MCF 10A (cell line): ENCODE results near the gene SIVA1. TPM values are rescaled to one million over a fixed set of nuclear protein-coding genes. Genes with fewer than 3 reads are reported as not detected.

Experiments used
- BruUV-seq: library from RNA; stranded (reverse); fragments of 400-500 nt; replicated peaks from 2 replicates; lab custom pipeline; 2021; lab: Mats Ljungman, UMichigan
- CTCF ChIA-PET: fragments of 300-600 bp; sonication (Branson Sonifier 250); formaldehyde crosslinking; extraction: SDS; loops from one replicate; lab custom pipeline; 2021; ENCODE audit warnings: antibody characterized with exemption, inconsistent platforms; lab: Yijun Ruan, JAX
- POLR2A ChIA-PET: fragments of 300-600, 350-650 bp; sonication (Branson Sonifier 250); formaldehyde crosslinking; extraction: SDS; loops from one replicate; lab custom pipeline; 2020; ENCODE audit warnings: antibody characterized with exemption, inconsistent platforms; lab: Yijun Ruan, JAX
- DNase-seq: peaks from one replicate; pipeline ENCODE4 v3.0.0-alpha.2; 2018; ENCODE audit not compliant: unreplicated experiment
- H3K27ac Mint-ChIP-seq: one replicate; pipeline ENCODE4 v1.8.0; 2022; ENCODE audit warnings: mild to moderate bottlenecking, low read depth, mixed read lengths; ENCODE audit not compliant: unreplicated experiment
- H3K27me3 Mint-ChIP-seq: one replicate; pipeline ENCODE4 v1.8.0; 2022; ENCODE audit warnings: mixed read lengths; ENCODE audit not compliant: insufficient read depth, unreplicated experiment
- H3K36me3 Mint-ChIP-seq: one replicate; pipeline ENCODE4 v1.8.0; 2022; ENCODE audit warnings: mild to moderate bottlenecking, moderate library complexity, mixed read lengths; ENCODE audit not compliant: insufficient read depth, unreplicated experiment
- H3K4me1 Mint-ChIP-seq: one replicate; pipeline ENCODE4 v1.8.0; 2022; ENCODE audit warnings: mixed read lengths; ENCODE audit not compliant: insufficient read depth, unreplicated experiment
- H3K4me3 Mint-ChIP-seq: one replicate; pipeline ENCODE4 v1.8.0; 2022; ENCODE audit warnings: mild to moderate bottlenecking, moderate library complexity, mixed read lengths; ENCODE audit not compliant: unreplicated experiment
- H3K9me3 Mint-ChIP-seq: one replicate; pipeline ENCODE4 v1.8.0; 2022; ENCODE audit warnings: mixed read lengths; ENCODE audit not compliant: unreplicated experiment
- intact Hi-C: fragments of 100-400 bp; cut with micrococcal nuclease; formaldehyde crosslinking; loops from 2 replicates; pipeline ENCODE4 v1.14.1; 2022
- total RNA-seq: library from RNA; stranded (reverse); gene quantifications from 2 replicates; pipeline ENCODE4 v1.2.3, GENCODE V29; 2022
- TF ChIP-seq, protein P1 (sequence below): fragments of 200-600 bp; IDR thresholded peaks from one replicate; pipeline ENCODE4 v1.8.0; 2022; ENCODE audit warnings: antibody characterized with exemption, mild to moderate bottlenecking; ENCODE audit not compliant: unreplicated experiment

SIVA1 gene
- total RNA-seq, 1 experiment from 2014 or later = 63.3 TPM

DNA sequence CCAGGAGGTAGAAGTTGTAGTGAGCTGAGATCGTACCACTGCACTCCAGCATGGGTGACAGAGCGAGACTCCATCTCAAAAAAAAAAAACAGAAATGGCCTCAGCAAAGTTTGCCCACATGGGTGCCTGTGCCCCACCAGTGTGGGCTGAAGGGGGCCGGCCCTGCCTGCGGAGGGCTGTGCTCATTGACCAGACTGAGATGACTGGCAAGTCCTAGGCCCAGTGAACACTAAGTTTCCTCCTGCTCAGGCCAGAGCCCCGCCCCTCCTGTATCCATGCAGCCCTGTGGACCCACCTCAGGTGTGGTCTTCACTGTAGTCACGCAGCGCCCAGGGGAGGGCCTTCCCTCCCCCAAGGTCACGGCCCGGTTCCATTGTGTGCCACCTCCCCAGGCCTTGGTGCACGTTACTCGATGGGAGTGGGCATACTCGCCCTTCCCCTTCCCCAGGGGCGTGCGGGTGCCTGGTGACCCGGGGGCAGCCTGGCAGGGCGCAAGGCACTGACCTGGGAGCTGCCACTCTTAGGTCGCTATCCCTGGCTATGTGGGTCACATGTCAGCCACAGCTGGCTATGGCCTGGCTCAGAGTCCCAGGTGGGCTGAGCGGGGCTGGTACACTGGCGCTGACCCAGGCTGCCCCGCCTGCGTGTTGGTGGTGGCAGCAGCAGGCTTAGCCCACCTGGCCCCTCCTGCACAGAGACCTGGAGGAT lies 47.5 kb upstream of the SIVA1 start:
- BruUV-seq = no TSS peak
- peaks cover 41% of the 10 kb centered on the region for H3K36me3 Mint-ChIP-seq
- no peaks in the 10 kb centered on the region for H3K27me3 Mint-ChIP-seq
- H3K4me3 Mint-ChIP-seq = no peak overlapping the region
- peaks cover 6% of the 10 kb centered on the region for H3K4me1 Mint-ChIP-seq
- DNase-seq = no peak
- no peak overlapping the region for H3K27ac Mint-ChIP-seq
- no peaks in the 10 kb centered on the region for H3K9me3 Mint-ChIP-seq
- TF ChIP-seq, protein P1, sequence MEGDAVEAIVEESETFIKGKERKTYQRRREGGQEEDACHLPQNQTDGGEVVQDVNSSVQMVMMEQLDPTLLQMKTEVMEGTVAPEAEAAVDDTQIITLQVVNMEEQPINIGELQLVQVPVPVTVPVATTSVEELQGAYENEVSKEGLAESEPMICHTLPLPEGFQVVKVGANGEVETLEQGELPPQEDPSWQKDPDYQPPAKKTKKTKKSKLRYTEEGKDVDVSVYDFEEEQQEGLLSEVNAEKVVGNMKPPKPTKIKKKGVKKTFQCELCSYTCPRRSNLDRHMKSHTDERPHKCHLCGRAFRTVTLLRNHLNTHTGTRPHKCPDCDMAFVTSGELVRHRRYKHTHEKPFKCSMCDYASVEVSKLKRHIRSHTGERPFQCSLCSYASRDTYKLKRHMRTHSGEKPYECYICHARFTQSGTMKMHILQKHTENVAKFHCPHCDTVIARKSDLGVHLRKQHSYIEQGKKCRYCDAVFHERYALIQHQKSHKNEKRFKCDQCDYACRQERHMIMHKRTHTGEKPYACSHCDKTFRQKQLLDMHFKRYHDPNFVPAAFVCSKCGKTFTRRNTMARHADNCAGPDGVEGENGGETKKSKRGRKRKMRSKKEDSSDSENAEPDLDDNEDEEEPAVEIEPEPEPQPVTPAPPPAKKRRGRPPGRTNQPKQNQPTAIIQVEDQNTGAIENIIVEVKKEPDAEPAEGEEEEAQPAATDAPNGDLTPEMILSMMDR = no peak
- CTCF ChIA-PET = interaction anchor here (1.2 kb wide), 1 partner anchor 17 kb away, joined by 4 read pairs; no protein-coding TSS in a partner anchor
- POLR2A ChIA-PET = interaction anchor here (1.7 kb wide), 1 partner anchor 25 kb away, joined by 4 read pairs; no protein-coding TSS in a partner anchor
- intact Hi-C loops = no loop called here

- Mint-ChIP-seq H3K36me3 (peaks cover 40% of the 10 kb centered on the region), H3K4me1 (peaks cover 6% of the 10 kb centered on the region), H3K27me3 (no peaks in the 10 kb centered on the region), H3K9me3 (no peaks in the 10 kb centered on the region), H3K27ac (no peak overlapping the region), H3K4me3 (no peak overlapping the region)
- DNase-seq = no peak
- BruUV-seq = no TSS peak
- ChIA-PET POLR2A (interaction anchor here (0.6 to 1.5 kb wide), 3 partner anchors 9 to 29 kb away, joined by 3 to 4 read pairs (median 4); no protein-coding TSS in a partner anchor), CTCF (interaction anchor here (1.2 kb wide), 1 partner anchor 15 kb away, joined by 4 read pairs; no protein-coding TSS in a partner anchor)
- intact Hi-C loops = no loop called here
- TF ChIP-seq, protein P1 = no peak
These were observed 46.0 kb upstream of the SIVA1 start for GRCh38 chr14:104706733-104707607.

DNA sequence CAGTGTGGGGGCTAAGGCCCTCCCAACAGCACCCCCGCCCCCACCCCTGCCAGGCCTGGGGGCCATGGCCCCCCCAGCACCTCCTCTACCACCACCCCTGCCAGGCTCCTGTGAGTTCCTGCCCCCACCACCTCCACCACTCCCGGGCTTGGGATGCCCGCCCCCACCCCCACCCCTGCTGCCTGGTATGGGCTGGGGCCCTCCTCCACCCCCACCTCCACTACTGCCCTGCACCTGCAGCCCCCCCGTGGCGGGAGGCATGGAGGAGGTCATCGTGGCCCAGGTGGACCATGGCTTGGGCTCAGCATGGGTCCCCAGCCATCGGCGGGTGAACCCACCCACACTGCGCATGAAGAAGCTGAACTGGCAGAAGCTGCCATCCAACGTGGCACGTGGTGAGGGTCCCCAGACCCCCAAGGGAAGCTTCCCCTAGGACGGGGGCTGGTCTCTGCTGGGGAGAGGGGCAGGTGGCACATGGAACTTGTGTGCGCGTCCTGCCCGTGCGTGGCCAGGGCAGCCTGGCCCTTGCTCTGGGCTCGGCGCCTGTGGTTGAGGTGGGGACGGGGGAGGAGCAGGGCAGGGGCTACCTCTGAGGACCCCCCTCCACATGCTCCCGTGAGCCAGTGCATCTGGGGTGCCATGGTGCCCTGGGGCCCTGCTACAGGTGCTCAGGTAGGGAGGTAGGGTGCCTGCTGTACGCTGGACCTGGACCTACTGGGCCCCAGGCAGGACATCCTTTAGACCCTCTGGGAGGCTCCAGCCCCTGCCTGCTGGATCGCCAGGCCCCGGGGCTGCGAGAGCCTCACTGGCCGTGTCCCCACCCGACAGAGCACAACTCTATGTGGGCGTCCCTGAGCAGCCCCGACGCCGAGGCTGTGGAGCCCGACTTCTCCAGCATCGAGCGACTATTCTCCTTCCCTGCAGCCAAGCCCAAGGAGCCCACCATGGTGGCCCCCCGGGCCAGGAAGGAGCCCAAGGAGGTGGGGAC lies 45.0 kb upstream of the SIVA1 start:
- Mint-ChIP-seq H3K4me1 (peaks cover 6% of the 10 kb centered on the region), H3K36me3 (peaks cover 42% of the 10 kb centered on the region), H3K4me3 (no peak overlapping the region), H3K27ac (no peak overlapping the region), H3K27me3 (no peaks in the 10 kb centered on the region), H3K9me3 (no peaks in the 10 kb centered on the region)
- no peak for DNase-seq
- TF ChIP-seq, protein P1 = no peak
- CTCF ChIA-PET = interaction anchor here (1.1 to 2.4 kb wide), 5 partner anchors 10 to 61 kb away, joined by 4 to 10 read pairs (median 9); no protein-coding TSS in a partner anchor
- intact Hi-C loops = loop anchor here (1.0 kb wide), 2 partner anchors 19 to 58 kb away; partner anchors contain the start of gene INF2
- BruUV-seq = no TSS peak
- POLR2A ChIA-PET = interaction anchor here (1.5 kb wide), 1 partner anchor 27 kb away, joined by 3 read pairs; no protein-coding TSS in a partner anchor
